ENCODE results near the gene TWSG1. TPM values are rescaled to one million over a fixed set of nuclear protein-coding genes. Genes with fewer than 3 reads are reported as not detected.

The TWSG1 gene
- total RNA-seq, 1 experiment from 2014 or later: 29.1 TPM

- H3K36me3 Mint-ChIP-seq (ENCODE audit: insufficient read depth, unreplicated experiment): no peaks in the 10 kb centered on the region
- CTCF ChIA-PET: interaction anchor here (0.9 kb wide), 1 partner anchor 13 kb away, joined by 3 read pairs; no protein-coding TSS in a partner anchor
- no peaks in the 10 kb centered on the region for H3K9me3 Mint-ChIP-seq (ENCODE audit: low read depth, unreplicated experiment)
- no peak overlapping the region for H3K27ac Mint-ChIP-seq (ENCODE audit: unreplicated experiment)
- no peak for DNase-seq
- H3K27me3 Mint-ChIP-seq (ENCODE audit: unreplicated experiment): no peaks in the 10 kb centered on the region
- intact Hi-C loops (cut with micrococcal nuclease; ENCODE audit: unreplicated experiment): no loop called here
- H3K4me3 Mint-ChIP-seq (ENCODE audit: low read depth, unreplicated experiment): no peak overlapping the region
- TF ChIP-seq CTCF (IDR thresholded peaks at IDR 0.05; ENCODE audit: unreplicated experiment): no peak
- BruUV-seq (replicated peaks): no TSS peak
- H3K4me1 Mint-ChIP-seq (ENCODE audit: low read depth, unreplicated experiment): no peaks in the 10 kb centered on the region
These were observed 69.4 kb downstream of the TWSG1 start for GRCh38 chr18:9403795-9404564.

GRCh38 chr18:9404565-9405060 lies 70.0 kb downstream of the TWSG1 start:
- intact Hi-C loops (cut with micrococcal nuclease; ENCODE audit: unreplicated experiment): no loop called here
- H3K4me1 Mint-ChIP-seq (ENCODE audit: low read depth, unreplicated experiment): no peaks in the 10 kb centered on the region
- no peak for DNase-seq
- no peak overlapping the region for H3K27ac Mint-ChIP-seq (ENCODE audit: unreplicated experiment)
- CTCF ChIA-PET: no interaction called here
- H3K27me3 Mint-ChIP-seq (ENCODE audit: unreplicated experiment): no peaks in the 10 kb centered on the region
- BruUV-seq (replicated peaks): no TSS peak
- H3K36me3 Mint-ChIP-seq (ENCODE audit: insufficient read depth, unreplicated experiment): no peaks in the 10 kb centered on the region
- H3K4me3 Mint-ChIP-seq (ENCODE audit: low read depth, unreplicated experiment): no peak overlapping the region
- TF ChIP-seq CTCF (IDR thresholded peaks at IDR 0.05; ENCODE audit: unreplicated experiment): no peak
- no peaks in the 10 kb centered on the region for H3K9me3 Mint-ChIP-seq (ENCODE audit: low read depth, unreplicated experiment)

- no peak for TF ChIP-seq CTCF (IDR thresholded peaks at IDR 0.05; ENCODE audit: unreplicated experiment)
- Mint-ChIP-seq H3K4me3 (ENCODE audit: low read depth, unreplicated experiment) (no peak overlapping the region), H3K27ac (ENCODE audit: unreplicated experiment) (no peak overlapping the region), H3K27me3 (ENCODE audit: unreplicated experiment) (no peaks in the 10 kb centered on the region), H3K36me3 (ENCODE audit: insufficient read depth, unreplicated experiment) (no peaks in the 10 kb centered on the region), H3K4me1 (ENCODE audit: low read depth, unreplicated experiment) (no peaks in the 10 kb centered on the region), H3K9me3 (ENCODE audit: low read depth, unreplicated experiment) (peaks cover 2% of the 10 kb centered on the region)
- intact Hi-C loops (cut with micrococcal nuclease; ENCODE audit: unreplicated experiment): no loop called here
- no peak for DNase-seq
- CTCF ChIA-PET: no interaction called here
- no TSS peak for BruUV-seq (replicated peaks)
These were observed 70.6 kb downstream of the TWSG1 start for GRCh38 chr18:9405130-9405529.

- no peak overlapping the region for H3K27ac Mint-ChIP-seq (ENCODE audit: unreplicated experiment)
- peaks cover 2% of the 10 kb centered on the region for H3K9me3 Mint-ChIP-seq (ENCODE audit: low read depth, unreplicated experiment)
- no peak for TF ChIP-seq CTCF (IDR thresholded peaks at IDR 0.05; ENCODE audit: unreplicated experiment)
- DNase-seq: no peak
- CTCF ChIA-PET: no interaction called here
- intact Hi-C loops (cut with micrococcal nuclease; ENCODE audit: unreplicated experiment): no loop called here
- no TSS peak for BruUV-seq (replicated peaks)
- H3K36me3 Mint-ChIP-seq (ENCODE audit: insufficient read depth, unreplicated experiment): no peaks in the 10 kb centered on the region
- no peak overlapping the region for H3K4me3 Mint-ChIP-seq (ENCODE audit: low read depth, unreplicated experiment)
- no peaks in the 10 kb centered on the region for H3K4me1 Mint-ChIP-seq (ENCODE audit: low read depth, unreplicated experiment)
- H3K27me3 Mint-ChIP-seq (ENCODE audit: unreplicated experiment): no peaks in the 10 kb centered on the region
These were observed 71.4 kb downstream of the TWSG1 start for GRCh38 chr18:9405977-9406376.

All from Calu3 (cell line).